HepG2 (cell line): ENCODE results near the gene PAIP1. TPM values are rescaled to one million over a fixed set of nuclear protein-coding genes. Genes with fewer than 3 reads are reported as not detected.

ENCODE experiments used
- AKAP8 ChIP-seq: sonication (generic); formaldehyde crosslinking; IDR thresholded peaks from 2 replicates; pipeline ENCODE4 v1.5.1; 2020; ENCODE audit warnings: mild to moderate bottlenecking, missing genetic modification reagents
- CENPT ChIP-seq: sonication (generic); formaldehyde crosslinking; IDR thresholded peaks from 2 replicates; pipeline ENCODE4 v1.8.0; 2022; ENCODE audit warnings: low read depth, mild to moderate bottlenecking, moderate library complexity, missing genetic modification reagents
- E2F1 ChIP-seq: sonication (generic); formaldehyde crosslinking; IDR thresholded peaks from 2 replicates; pipeline ENCODE4 v1.5.0; 2020; ENCODE audit warnings: missing genetic modification reagents
- ERF ChIP-seq: IDR thresholded peaks from 2 replicates; pipeline ENCODE4 v1.6.1; 2018; ENCODE audit warnings: missing biosample characterization, missing genetic modification reagents
- FOSL1 ChIP-seq: sonication (generic); formaldehyde crosslinking; IDR thresholded peaks from 2 replicates; pipeline ENCODE4 v1.9.0; 2021; ENCODE audit warnings: missing genetic modification reagents, borderline replicate concordance
- FOXJ3 ChIP-seq: sonication (generic); formaldehyde crosslinking; IDR thresholded peaks from 2 replicates; pipeline ENCODE4 v1.4.0; 2020; ENCODE audit warnings: missing genetic modification reagents, mild to moderate bottlenecking, borderline replicate concordance
- KDM1A ChIP-seq: IDR thresholded peaks from 2 replicates; pipeline ENCODE4 v1.6.1; 2016; ENCODE audit warnings: missing compliant biosample characterization
- NCOA5 ChIP-seq: sonication (generic); formaldehyde crosslinking; IDR thresholded peaks from 2 replicates; pipeline ENCODE4 v1.4.0; 2020; ENCODE audit warnings: missing genetic modification reagents
- NFE2 ChIP-seq: sonication (generic); formaldehyde crosslinking; IDR thresholded peaks from 2 replicates; pipeline ENCODE4 v1.4.0; 2020; ENCODE audit warnings: missing genetic modification reagents
- NKX3-1 ChIP-seq: sonication (generic); formaldehyde crosslinking; IDR thresholded peaks from 2 replicates; pipeline ENCODE4 v1.5.0; 2020; ENCODE audit warnings: missing genetic modification reagents
- NR2F6 ChIP-seq, 2 experiments: IDR thresholded peaks; 2 replicates each; pipeline ENCODE4 v1.6.1; 2016; ENCODE audit warnings: antibody characterized with exemption in 1 of 2, mild to moderate bottlenecking in 1 of 2
- PBX3 ChIP-seq: sonication (generic); formaldehyde crosslinking; IDR thresholded peaks from 2 replicates; pipeline ENCODE4 v1.8.1; 2023; ENCODE audit warnings: missing genetic modification reagents, inconsistent platforms, borderline replicate concordance
- PLSCR1 ChIP-seq: sonication (generic); formaldehyde crosslinking; IDR thresholded peaks from 2 replicates; pipeline ENCODE4 v1.5.0; 2020; ENCODE audit warnings: missing genetic modification reagents, mild to moderate bottlenecking, borderline replicate concordance
- RXRA ChIP-seq: sonication (generic); formaldehyde crosslinking; IDR thresholded peaks from 2 replicates; pipeline ENCODE4 v1.5.1; 2020; ENCODE audit warnings: missing genetic modification reagents
- SNAPC5 ChIP-seq: sonication (generic); formaldehyde crosslinking; IDR thresholded peaks from 2 replicates; pipeline ENCODE4 v1.8.1; 2023; ENCODE audit warnings: mild to moderate bottlenecking, missing genetic modification reagents, borderline replicate concordance
- TBX2 ChIP-seq: sonication (generic); formaldehyde crosslinking; IDR thresholded peaks from 2 replicates; pipeline ENCODE4 v1.5.0; 2020; ENCODE audit warnings: missing genetic modification reagents, mild to moderate bottlenecking, borderline replicate concordance
- TEAD3 ChIP-seq: optimal IDR thresholded peaks from 2 replicates; pipeline ENCODE3; 2016; ENCODE audit warnings: borderline replicate concordance
- ZKSCAN5 ChIP-seq: sonication (generic); formaldehyde crosslinking; IDR thresholded peaks from 2 replicates; pipeline ENCODE4 v1.5.1; 2020; ENCODE audit warnings: mild to moderate bottlenecking, missing genetic modification reagents
- ZNF101 ChIP-seq: sonication (generic); formaldehyde crosslinking; IDR thresholded peaks from 2 replicates; pipeline ENCODE4 v1.4.0; 2020; ENCODE audit warnings: mild to moderate bottlenecking, low read depth, missing genetic modification reagents, borderline replicate concordance
- ZNF383 ChIP-seq: sonication (generic); formaldehyde crosslinking; IDR thresholded peaks from 2 replicates; pipeline ENCODE4 v1.4.0; 2020; ENCODE audit warnings: missing genetic modification reagents, mild to moderate bottlenecking, borderline replicate concordance
- ZNF501 ChIP-seq: sonication (generic); formaldehyde crosslinking; IDR thresholded peaks from 2 replicates; pipeline ENCODE4 v1.5.1; 2020; ENCODE audit warnings: mild to moderate bottlenecking, moderate library complexity, missing genetic modification reagents
- ZNF563 ChIP-seq: sonication (generic); formaldehyde crosslinking; IDR thresholded peaks from 2 replicates; pipeline ENCODE4 v1.8.0; 2022; ENCODE audit warnings: mild to moderate bottlenecking, moderate library complexity, missing genetic modification reagents
- ZNF570 ChIP-seq: sonication (generic); formaldehyde crosslinking; IDR thresholded peaks from 2 replicates; pipeline ENCODE4 v1.4.0; 2020; ENCODE audit warnings: mild to moderate bottlenecking, missing genetic modification reagents, borderline replicate concordance
- ZNF790 ChIP-seq: sonication (generic); formaldehyde crosslinking; IDR thresholded peaks from 2 replicates; pipeline ENCODE4 v1.8.0; 2022; ENCODE audit warnings: missing genetic modification reagents, mild to moderate bottlenecking, borderline replicate concordance
- ZUFSP ChIP-seq: sonication (generic); formaldehyde crosslinking; IDR thresholded peaks from 2 replicates; pipeline ENCODE4 v1.9.0; 2021; ENCODE audit warnings: missing genetic modification reagents, mild to moderate bottlenecking, borderline replicate concordance
- polyA plus RNA-seq, 8 experiments: library from polyadenylated mRNA; depleted of rRNA in 3 of 8; stranded (reverse) in 7 of 8; unstranded in 1 of 8; fragments of >200 nt; fragmentation: Illumina TruSeq in 4 of 8; extraction: Trizol in 4 of 8; gene quantifications; 2 replicates each; pipeline versions ENCODE4 v1.2.1 to v1.2.3, GENCODE V29; 2011 to 2016; ENCODE audit warnings: low read depth in 4 of 8, missing spikeins in 1 of 8, mixed read lengths in 1 of 8; ENCODE audit not compliant: insufficient read depth in 1 of 8
- total RNA-seq, 5 experiments: library from RNA; depleted of rRNA; stranded (reverse); fragments of >200 nt; fragmentation: Illumina TruSeq; extraction: Trizol; gene quantifications; 2 replicates each; pipeline ENCODE4 v1.2.3, GENCODE V29; 2016; ENCODE audit warnings: low read depth in 1 of 5

Gene PAIP1
- total and polyA plus RNA-seq, 2 of the 13 experiments (the other 11 are each of a cell fraction or from before 2014, with no cell fraction given) = 96.6 to 116 TPM

GRCh38 chr5:43602461-43603343, 45.8 kb upstream of the PAIP1 start, which contains the start of gene NNT (continued):
- no peak for TF ChIP-seq PLSCR1 (CRISPR knock-in tag)
- no peak for TF ChIP-seq FOSL1 (CRISPR knock-in tag)
- TF ChIP-seq ERF (CRISPR knock-in tag) = peak; percentile 81; the same call in 1 of the 2 replicates
- TF ChIP-seq NR2F6 (IDR thresholded peaks at IDR 0.05) = no peak
- 0 out of 2 replicates have a peak, but pooled peaks have one; percentile 16 for TF ChIP-seq NR2F6 (CRISPR knock-in tag; IDR thresholded peaks at IDR 0.05)
- no peak for TF ChIP-seq ZNF383
- TF ChIP-seq TBX2 (CRISPR knock-in tag) = peak; percentile 17; the same call in 1 of the 2 replicates
- TF ChIP-seq AKAP8 = no peak
- TF ChIP-seq ZUFSP (CRISPR knock-in tag) = no peak
- no peak for TF ChIP-seq TEAD3 (CRISPR knock-in tag)
- TF ChIP-seq CENPT (CRISPR knock-in tag) = no peak
- no peak for TF ChIP-seq ZNF570 (CRISPR knock-in tag)
- peak; percentile 86; the same call in 1 of the 2 replicates for TF ChIP-seq PBX3
- TF ChIP-seq KDM1A = no peak
- peak; percentile 59 for TF ChIP-seq ZNF501 (CRISPR knock-in tag)
- TF ChIP-seq ZNF563 (CRISPR knock-in tag) = peak; percentile 91
- no peak; the same call in 1 of the 2 replicates for TF ChIP-seq RXRA (CRISPR knock-in tag)
- peak; percentile 85 for TF ChIP-seq E2F1 (CRISPR knock-in tag)
- TF ChIP-seq NCOA5 (CRISPR knock-in tag) = no peak
- no peak for TF ChIP-seq SNAPC5 (CRISPR knock-in tag)
- no peak for TF ChIP-seq ZNF101
- no peak for TF ChIP-seq NFE2 (CRISPR knock-in tag)
- TF ChIP-seq NKX3-1 = peak; percentile 92
- TF ChIP-seq ZKSCAN5 = no peak
- TF ChIP-seq FOXJ3 (CRISPR knock-in tag) = no peak
- TF ChIP-seq ZNF790 (CRISPR knock-in tag) = no peak
